ENCODE data around the gene STK24.

The STK24 gene

GRCh38 chr13:98509271-98510155, 67.4 kb downstream of the STK24 start:
- peak; percentile 44 for DNase-seq

- DNase-seq: no peak
Measured at GRCh38 chr13:98508685-98509084, 68.2 kb downstream of the STK24 start.

- DNase-seq: no peak
Measured at GRCh38 chr13:98508280-98508679, 68.6 kb downstream of the STK24 start.

- DNase-seq: no peak
Measured at GRCh38 chr13:98507282-98507797, 69.6 kb downstream of the STK24 start.

GRCh38 chr13:98506728-98507230, 70.1 kb downstream of the STK24 start:
- DNase-seq: no peak

- DNase-seq: no peak
Measured at GRCh38 chr13:98506322-98506721, 70.6 kb downstream of the STK24 start.

GRCh38 chr13:98505217-98505616, 71.7 kb downstream of the STK24 start:
- no peak for DNase-seq

- no peak for DNase-seq
Measured at GRCh38 chr13:98504371-98504963, 72.4 kb downstream of the STK24 start.

- no peak for DNase-seq
Measured at GRCh38 chr13:98504029-98504351, 72.9 kb downstream of the STK24 start.

GRCh38 chr13:98503175-98504028, 73.5 kb downstream of the STK24 start:
- DNase-seq: no peak

- DNase-seq: no peak
Measured at GRCh38 chr13:98500963-98501421, 75.9 kb downstream of the STK24 start.

- no peak for DNase-seq
Measured at GRCh38 chr13:98496966-98497365, 79.9 kb downstream of the STK24 start.

- DNase-seq: no peak
Measured at GRCh38 chr13:98496479-98496791, 80.5 kb downstream of the STK24 start.

GRCh38 chr13:98495627-98496478, 81.1 kb downstream of the STK24 start:
- no peak for DNase-seq

- DNase-seq: no peak
Measured at GRCh38 chr13:98494769-98495168, 82.1 kb downstream of the STK24 start.

GRCh38 chr13:98493042-98493712, 83.7 kb downstream of the STK24 start:
- DNase-seq: no peak

GRCh38 chr13:98492335-98493041, 84.4 kb downstream of the STK24 start:
- DNase-seq: no peak

- no peak for DNase-seq
Measured at GRCh38 chr13:98490866-98491265, 86.0 kb downstream of the STK24 start.

GRCh38 chr13:98490195-98490836, 86.6 kb downstream of the STK24 start:
- no peak for DNase-seq

GRCh38 chr13:98489446-98490194, 87.3 kb downstream of the STK24 start:
- DNase-seq: no peak

All from activated T-cell treated with anti-CD3 and anti-CD28 coated beads, Interleukin-2, amount 50 U/mL, for 1 hour (primary cell).